ENCODE data around the gene FRAT1. TPM values are rescaled to one million over a fixed set of nuclear protein-coding genes. Genes with fewer than 3 reads are reported as not detected.

The FRAT1 gene
- 10 to 100 TPM in 1 of 4 donors, 1 to 10 TPM in 3; 6.1 to 10.3 (median 9.0) TPM for total RNA-seq

DNA sequence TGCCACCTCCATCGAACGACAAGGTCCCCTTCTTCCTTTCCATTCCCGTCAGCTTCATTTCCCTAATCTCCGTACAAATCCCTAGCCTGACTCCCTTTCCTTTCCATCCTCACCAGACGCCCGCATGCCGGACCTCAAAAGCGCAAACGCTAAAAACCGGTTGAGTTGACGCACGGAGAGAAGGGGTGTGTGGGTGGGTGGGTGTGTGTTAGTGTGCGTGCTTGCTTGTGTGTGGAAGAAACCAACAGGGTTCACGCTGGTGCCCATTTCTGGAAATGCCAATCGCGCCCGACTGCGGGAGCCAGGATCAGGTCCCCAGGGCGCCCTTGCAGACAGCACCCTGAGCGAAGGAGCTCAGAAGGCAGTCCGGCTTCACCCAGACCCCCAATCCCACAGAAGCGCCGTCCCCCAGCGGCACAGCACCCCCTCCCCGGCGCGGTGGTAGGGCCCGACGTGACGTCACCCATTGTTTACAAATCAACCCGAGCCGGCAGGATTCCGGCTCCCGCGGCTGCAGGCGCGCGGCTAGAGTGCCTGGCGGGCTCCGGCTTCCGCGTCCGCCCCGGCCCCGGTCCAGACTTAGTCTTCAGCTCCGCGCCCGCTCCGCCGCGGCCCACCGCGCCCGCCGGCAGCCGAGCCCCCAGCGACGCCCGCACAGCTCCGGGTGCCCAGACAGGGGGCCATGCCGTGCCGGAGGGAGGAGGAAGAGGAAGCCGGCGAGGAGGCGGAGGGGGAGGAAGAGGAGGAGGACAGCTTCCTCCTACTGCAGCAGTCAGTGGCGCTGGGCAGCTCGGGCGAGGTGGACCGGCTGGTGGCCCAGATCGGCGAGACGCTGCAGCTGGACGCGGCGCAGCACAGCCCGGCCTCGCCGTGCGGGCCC is at the start of gene FRAT1:
TSS of gene FRAT1 (plus strand) at position 500 of the 880 bp plus-strand sequence. CDS start at position 683, 183 bp downstream.
- H3K36me3 ChIP-seq = no peaks in the 10 kb centered on the region
- H3K27me3 ChIP-seq = no peaks in the 10 kb centered on the region
- intact Hi-C loops (cut with DNase I) = no loop called here
- H3K9me3 ChIP-seq = no peaks in the 10 kb centered on the region
- DNase-seq (ENCODE audit: extremely low spot score) = peak; percentile 98
- under 1% methylated on average over 10 of the region's 79 CpGs for WGBS
- TF ChIP-seq EP300 (IDR thresholded peaks at IDR 0.05) = no peak
- peak; percentile 86 for TF ChIP-seq POLR2A (IDR thresholded peaks at IDR 0.05; ENCODE audit: low read depth)
- TF ChIP-seq POLR2AphosphoS5 (IDR thresholded peaks at IDR 0.05) = peak; percentile 63 to 83
- peak within 1 kb of the TSS; percentile 87 to 97 (median 94) for H3K4me3 ChIP-seq
- peaks cover 22 to 38% (median 25%) of the 10 kb centered on the region in 4 donors for H3K4me1 ChIP-seq
- peak within 1 kb of the TSS; percentile 93 to 96 (median 95) for H3K27ac ChIP-seq (replicated peaks in 1 of 4)

DNA sequence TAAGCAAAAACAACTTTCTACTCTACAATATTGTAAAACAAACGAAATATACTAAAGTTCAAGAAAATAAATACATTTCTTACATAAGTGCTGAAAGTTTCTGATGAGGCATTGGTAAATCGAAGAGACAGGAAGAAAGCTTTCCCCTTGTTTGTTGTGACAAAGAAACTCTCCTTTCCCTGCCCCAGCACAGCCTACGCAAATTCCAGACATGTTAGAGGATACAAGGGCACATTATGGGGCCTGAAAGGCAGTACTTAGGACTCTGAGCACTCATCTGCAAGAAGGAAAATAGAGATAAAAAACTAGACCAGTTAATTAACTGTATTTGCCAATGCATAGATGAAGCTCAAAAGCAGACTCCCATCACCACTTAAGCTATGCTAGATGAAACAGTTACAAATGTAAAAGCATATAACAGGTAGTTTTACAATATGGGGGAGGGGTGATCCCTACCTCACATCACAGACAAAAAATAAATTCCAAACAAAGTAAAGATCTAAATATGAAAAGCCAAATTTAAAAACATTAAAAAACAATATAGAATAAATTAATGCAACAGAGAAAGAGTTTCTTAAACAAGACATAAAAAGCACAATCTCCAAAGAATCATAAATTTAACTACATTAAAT is 48.4 kb upstream of the FRAT1 start:
- TF ChIP-seq EP300 (IDR thresholded peaks at IDR 0.05) = no peak
- TF ChIP-seq, protein P1, sequence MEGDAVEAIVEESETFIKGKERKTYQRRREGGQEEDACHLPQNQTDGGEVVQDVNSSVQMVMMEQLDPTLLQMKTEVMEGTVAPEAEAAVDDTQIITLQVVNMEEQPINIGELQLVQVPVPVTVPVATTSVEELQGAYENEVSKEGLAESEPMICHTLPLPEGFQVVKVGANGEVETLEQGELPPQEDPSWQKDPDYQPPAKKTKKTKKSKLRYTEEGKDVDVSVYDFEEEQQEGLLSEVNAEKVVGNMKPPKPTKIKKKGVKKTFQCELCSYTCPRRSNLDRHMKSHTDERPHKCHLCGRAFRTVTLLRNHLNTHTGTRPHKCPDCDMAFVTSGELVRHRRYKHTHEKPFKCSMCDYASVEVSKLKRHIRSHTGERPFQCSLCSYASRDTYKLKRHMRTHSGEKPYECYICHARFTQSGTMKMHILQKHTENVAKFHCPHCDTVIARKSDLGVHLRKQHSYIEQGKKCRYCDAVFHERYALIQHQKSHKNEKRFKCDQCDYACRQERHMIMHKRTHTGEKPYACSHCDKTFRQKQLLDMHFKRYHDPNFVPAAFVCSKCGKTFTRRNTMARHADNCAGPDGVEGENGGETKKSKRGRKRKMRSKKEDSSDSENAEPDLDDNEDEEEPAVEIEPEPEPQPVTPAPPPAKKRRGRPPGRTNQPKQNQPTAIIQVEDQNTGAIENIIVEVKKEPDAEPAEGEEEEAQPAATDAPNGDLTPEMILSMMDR (IDR thresholded peaks at IDR 0.05) = no peak
- no peak for TF ChIP-seq POLR2AphosphoS5 (IDR thresholded peaks at IDR 0.05)
- no peak for TF ChIP-seq POLR2A (IDR thresholded peaks at IDR 0.05; ENCODE audit: low read depth)
- intact Hi-C loops (cut with DNase I) = no loop called here
- H3K27ac ChIP-seq (replicated peaks in 1 of 4) = no peak overlapping the region
- H3K4me1 ChIP-seq = no peaks in the 10 kb centered on the region
- no peaks in the 10 kb centered on the region for H3K27me3 ChIP-seq
- no peak overlapping the region for H3K4me3 ChIP-seq
- WGBS = 83% methylated on average over 3 of the region's 3 CpGs
- peaks cover 0 to 5% (median 0%) of the 10 kb centered on the region in 4 donors for H3K36me3 ChIP-seq
- H3K9me3 ChIP-seq = no peaks in the 10 kb centered on the region
- DNase-seq (ENCODE audit: extremely low spot score) = no peak

- Histone ChIP-seq H3K36me3 (no peaks in the 10 kb centered on the region), H3K4me3 (no peak overlapping the region), H3K9me3 (no peaks in the 10 kb centered on the region), H3K4me1 (peaks cover 9 to 12% (median 11%) of the 10 kb centered on the region in 4 donors), H3K27me3 (no peaks in the 10 kb centered on the region), H3K27ac (replicated peaks in 1 of 4) (no peak overlapping the region)
- DNase-seq (ENCODE audit: extremely low spot score) = no peak
- intact Hi-C loops (cut with DNase I) = no loop called here
- WGBS = 99% methylated on average over 3 of the region's 3 CpGs
- TF ChIP-seq, protein P1 (IDR thresholded peaks at IDR 0.05) = no peak
- TF ChIP-seq EP300 (IDR thresholded peaks at IDR 0.05) (no peak), POLR2A (IDR thresholded peaks at IDR 0.05; ENCODE audit: low read depth) (no peak), POLR2AphosphoS5 (IDR thresholded peaks at IDR 0.05) (no peak)
These were observed 45.4 kb upstream of the FRAT1 start for GRCh38 chr10:97273700-97274099.

DNA sequence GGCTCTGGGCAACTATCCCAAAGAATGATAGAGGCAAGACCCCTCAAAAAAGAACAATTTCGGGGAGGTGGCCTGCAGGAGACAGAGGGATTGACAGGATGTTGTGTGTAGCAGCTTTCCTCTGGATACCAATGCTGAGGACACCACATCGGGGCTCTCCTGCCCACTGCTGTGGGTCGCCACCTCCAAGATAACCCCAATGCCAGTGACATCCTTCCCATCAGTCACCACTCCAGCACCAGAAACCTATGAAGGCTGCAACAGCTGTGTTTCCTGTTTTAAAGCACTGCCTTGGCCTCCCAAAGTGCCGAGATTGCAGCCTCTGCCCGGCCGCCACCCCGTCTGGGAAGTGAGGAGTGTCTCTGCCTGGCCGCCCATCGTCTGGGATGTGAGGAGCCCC is 44.2 kb upstream of the FRAT1 start:
- Histone ChIP-seq H3K4me1 (peaks cover 15 to 21% (median 19%) of the 10 kb centered on the region in 4 donors), H3K4me3 (no peak overlapping the region), H3K9me3 (no peaks in the 10 kb centered on the region), H3K27ac (replicated peaks in 1 of 4) (no peak overlapping the region), H3K36me3 (no peaks in the 10 kb centered on the region), H3K27me3 (no peaks in the 10 kb centered on the region)
- no peak for DNase-seq (ENCODE audit: extremely low spot score)
- 85% methylated on average over 3 of the region's 9 CpGs for WGBS
- intact Hi-C loops (cut with DNase I) = no loop called here
- TF ChIP-seq, protein P1 (IDR thresholded peaks at IDR 0.05) = no peak
- TF ChIP-seq EP300 (IDR thresholded peaks at IDR 0.05) (no peak), POLR2AphosphoS5 (IDR thresholded peaks at IDR 0.05) (no peak), POLR2A (IDR thresholded peaks at IDR 0.05; ENCODE audit: low read depth) (no peak)

- WGBS = 88% methylated on average over 1 of the region's 1 CpG
- Histone ChIP-seq H3K4me1 (peaks cover 15 to 21% (median 19%) of the 10 kb centered on the region in 4 donors), H3K27ac (replicated peaks in 1 of 4) (no peak overlapping the region), H3K4me3 (no peak overlapping the region), H3K27me3 (no peaks in the 10 kb centered on the region), H3K9me3 (no peaks in the 10 kb centered on the region), H3K36me3 (no peaks in the 10 kb centered on the region)
- intact Hi-C loops (cut with DNase I) = no loop called here
- no peak for DNase-seq (ENCODE audit: extremely low spot score)
- TF ChIP-seq POLR2A (IDR thresholded peaks at IDR 0.05; ENCODE audit: low read depth) (no peak), POLR2AphosphoS5 (IDR thresholded peaks at IDR 0.05) (no peak), EP300 (IDR thresholded peaks at IDR 0.05) (no peak)
- TF ChIP-seq, protein P1 (IDR thresholded peaks at IDR 0.05) = no peak
These were observed 41.5 kb upstream of the FRAT1 start for GRCh38 chr10:97277551-97277950.
